NCI-H226 (cell line): ENCODE results near the gene TNFAIP3.
"Not testable (repeated sequence)": the region's sequence is repeated elsewhere in the genome, so short reads cannot be mapped to it uniquely, and the experiment has no call there.

Experiments
- DNase-seq: peaks from one replicate; pipeline ENCODE4 v3.0.0-alpha.2; 2015

The TNFAIP3 gene

GRCh38 chr6:137879885-137880745 is 13.1 kb downstream of the TNFAIP3 start:
- DNase-seq: no peak

- DNase-seq: no peak
These were observed 13.9 kb downstream of the TNFAIP3 start for GRCh38 chr6:137880746-137881521.

- DNase-seq: no peak
These were observed 14.4 kb downstream of the TNFAIP3 start for GRCh38 chr6:137881522-137881886.

GRCh38 chr6:137882225-137882961 is 15.3 kb downstream of the TNFAIP3 start:
- no peak for DNase-seq

GRCh38 chr6:137883400-137884148 is 16.5 kb downstream of the TNFAIP3 start:
- DNase-seq: no peak

GRCh38 chr6:137884149-137884909 is 17.3 kb downstream of the TNFAIP3 start:
- no peak for DNase-seq

- not testable (repeated sequence) for DNase-seq
These were observed 17.8 kb downstream of the TNFAIP3 start for GRCh38 chr6:137884910-137885229.

GRCh38 chr6:137886226-137886625 is 19.2 kb downstream of the TNFAIP3 start:
- not testable (repeated sequence) for DNase-seq

GRCh38 chr6:137890983-137891537 is 24.0 kb downstream of the TNFAIP3 start:
- no peak for DNase-seq

GRCh38 chr6:137892271-137892708 is 25.2 kb downstream of the TNFAIP3 start:
- peak; percentile 52 for DNase-seq

GRCh38 chr6:137893181-137893580 is 26.1 kb downstream of the TNFAIP3 start:
- no peak for DNase-seq

- peak; percentile 51 for DNase-seq
These were observed 26.7 kb downstream of the TNFAIP3 start for GRCh38 chr6:137893726-137894125.

- DNase-seq: not testable (repeated sequence)
These were observed 27.3 kb downstream of the TNFAIP3 start for GRCh38 chr6:137894378-137894777.

- DNase-seq: peak; percentile 51
These were observed 27.8 kb downstream of the TNFAIP3 start for GRCh38 chr6:137894779-137895385.

GRCh38 chr6:137896647-137897046 is 29.6 kb downstream of the TNFAIP3 start:
- no peak for DNase-seq

- peak; percentile 72 for DNase-seq
These were observed 33.8 kb downstream of the TNFAIP3 start for GRCh38 chr6:137900815-137901214.

- DNase-seq: no peak
These were observed 34.4 kb downstream of the TNFAIP3 start for GRCh38 chr6:137901454-137901853.

- DNase-seq: no peak
These were observed 35.6 kb downstream of the TNFAIP3 start for GRCh38 chr6:137902699-137903098.

GRCh38 chr6:137903274-137903932 is 36.3 kb downstream of the TNFAIP3 start:
- peak; percentile 47 for DNase-seq
